Lung (tissue), 12 donors: ENCODE data around the gene EHMT1. TPM values are rescaled to one million over a fixed set of nuclear protein-coding genes. Genes with fewer than 3 reads are reported as not detected.

Experiments
- ATAC-seq: fragments of 200-7000 bp; cut with Tn5 transposase; one replicate; pipeline ENCODE4 v1.9.1; 2020; ENCODE audit warnings: moderate number of reproducible peaks; ENCODE audit not compliant: insufficient read depth, low FRiP score
- DNase-seq, 3 donors: peaks; one replicate each; pipeline ENCODE4 v3.0.0-alpha.2; 2013 to 2017
- H3K27ac ChIP-seq, 2 donors: one replicate each; pipeline ENCODE4 v1.5.1; 2013; ENCODE audit warnings: mild to moderate bottlenecking in 2 of 2, moderate library complexity in 2 of 2, control low read depth in 1 of 2, inconsistent platforms in 1 of 2, low read depth in 1 of 2, low read length in 1 of 2
- H3K27me3 ChIP-seq, 3 donors: one replicate each; pipeline ENCODE4 v1.5.1; 2013; ENCODE audit warnings: low read length in 2 of 3; ENCODE audit not compliant: control insufficient read depth in 3 of 3, insufficient read depth in 3 of 3
- H3K36me3 ChIP-seq, 4 donors: one replicate each; pipeline ENCODE4 v1.5.1; 2013; ENCODE audit warnings: low read length in 4 of 4, mild to moderate bottlenecking in 1 of 4, moderate library complexity in 1 of 4; ENCODE audit not compliant: control insufficient read depth in 4 of 4, insufficient read depth in 4 of 4
- H3K4me1 ChIP-seq, 5 donors: one replicate each; pipeline ENCODE4 v1.5.1; 2013; ENCODE audit warnings: low read length in 5 of 5, mild to moderate bottlenecking in 2 of 5, moderate library complexity in 1 of 5; ENCODE audit not compliant: control insufficient read depth in 5 of 5, insufficient read depth in 5 of 5
- H3K4me3 ChIP-seq: one replicate; pipeline ENCODE4 v1.5.1; 2013; ENCODE audit warnings: mild to moderate bottlenecking, control low read depth, moderate library complexity
- H3K9ac ChIP-seq, 2 donors: one replicate each; pipeline ENCODE4 v1.5.1; 2013; ENCODE audit warnings: low read length in 2 of 2, control low read depth in 1 of 2; ENCODE audit not compliant: insufficient read depth in 1 of 2
- H3K9me3 ChIP-seq, 4 donors: one replicate each; pipeline ENCODE4 v1.5.1; 2013; ENCODE audit warnings: low read length in 3 of 4, mild to moderate bottlenecking in 1 of 4, moderate library complexity in 1 of 4; ENCODE audit not compliant: control insufficient read depth in 4 of 4, insufficient read depth in 3 of 4
- CTCF ChIP-seq: IDR thresholded peaks from 2 replicates; pipeline ENCODE4 v1.5.1; 2012; ENCODE audit warnings: mild to moderate bottlenecking; ENCODE audit errors: control extremely low read depth, extremely low read depth
- WGBS, 2 donors: extraction: QIAGEN DNeasy Blood & Tissue Kit; methylation state at CpG; one replicate each; pipeline ENCODE4 v1.1.7; 2013; 5-methylcytosine and 5-hydroxymethylcytosine counted together
- polyA plus RNA-seq, 2 donors: library from polyadenylated mRNA; stranded (reverse); fragments of 200-250 nt; gene quantifications; one replicate each; pipeline ENCODE4 v1.2.1, GENCODE V29; 2013
- total RNA-seq, 2 donors: library from RNA; depleted of rRNA in 1 of 2; stranded (reverse); fragments of >200 nt in 1 of 2; gene quantifications; one replicate each; pipeline ENCODE4 v1.2.1, GENCODE V29; 2014 to 2021
- donor health status: control.
- donor health status: control.
- donor health status: Bipolar disorder and iron deficiency.
- donor health status: healthy.
- donor health status: DM: yes; HTN: yes; CAD: no.

Gene EHMT1
- total and polyA plus RNA-seq, 4 donors: 32.2 to 91.5 (median 58.1) TPM

- Histone ChIP-seq H3K9ac (no peak overlapping the region), H3K27ac (no peak overlapping the region), H3K9me3 (peaks cover 0 to 7% (median 1%) of the 10 kb centered on the region in 4 donors), H3K4me1 (no peaks in the 10 kb centered on the region), H3K36me3 (peaks cover 11 to 47% (median 26%) of the 10 kb centered on the region in 4 donors), H3K4me3 (no peak overlapping the region), H3K27me3 (no peaks in the 10 kb centered on the region)
- no peak for ATAC-seq
- no peak for DNase-seq
- TF ChIP-seq CTCF: no peak
- 88 to 93% methylated on average over 14 of the region's 14 CpGs for WGBS, 2 donors
Measured at GRCh38 chr9:137752426-137752825, 133.6 kb downstream of the EHMT1 start.

GRCh38 chr9:137753192-137753765, 134.5 kb downstream of the EHMT1 start:
- ATAC-seq (no peak), DNase-seq (no peak)
- TF ChIP-seq CTCF: no peak
- 96 to 97% methylated on average over 22 of the region's 22 CpGs for WGBS, 2 donors
- H3K27me3 ChIP-seq: no peaks in the 10 kb centered on the region
- H3K36me3 ChIP-seq: peaks cover 13 to 49% (median 30%) of the 10 kb centered on the region in 4 donors
- H3K4me1 ChIP-seq: no peaks in the 10 kb centered on the region
- no peak overlapping the region for H3K4me3 ChIP-seq
- peaks cover 0 to 7% (median 1%) of the 10 kb centered on the region in 4 donors for H3K9me3 ChIP-seq
- no peak overlapping the region for H3K9ac ChIP-seq
- no peak overlapping the region for H3K27ac ChIP-seq

GRCh38 chr9:137755261-137755927, 136.6 kb downstream of the EHMT1 start:
- Histone ChIP-seq H3K9ac (no peak overlapping the region), H3K36me3 (peaks cover 15 to 60% (median 39%) of the 10 kb centered on the region in 4 donors), H3K4me3 (no peak overlapping the region), H3K9me3 (peaks cover 0 to 7% (median 1%) of the 10 kb centered on the region in 4 donors), H3K27ac (no peak overlapping the region), H3K27me3 (no peaks in the 10 kb centered on the region), H3K4me1 (no peaks in the 10 kb centered on the region)
- TF ChIP-seq CTCF: no peak
- DNase-seq: no peak
- ATAC-seq: no peak
- 97% methylated on average over 7 of the region's 7 CpGs for WGBS, 2 donors
